GM12892 (cell line): ENCODE measurements around the gene CFAP46.

Source experiments
- POLR2A ChIP-seq: IDR thresholded peaks from 2 replicates; pipeline ENCODE4 v1.6.1; 2011; ENCODE audit warnings: low read depth, low read length, control low read depth
- POLR2AphosphoS5 ChIP-seq: IDR thresholded peaks from 2 replicates; pipeline ENCODE4 v1.6.1; 2011; ENCODE audit warnings: low read depth, low read length, control low read depth

GRCh38 chr10:132785723-132786475 lies 156.5 kb downstream of the CFAP46 start, which contains the start of gene NKX6-2:
- no peak for TF ChIP-seq POLR2A
- TF ChIP-seq POLR2AphosphoS5 = no peak
